HepG2 (cell line): ENCODE results near the gene PHF10. TPM values are rescaled to one million over a fixed set of nuclear protein-coding genes. Genes with fewer than 3 reads are reported as not detected.
A peak's percentile ranks its signal among the peaks of the same experiment; 100 is the strongest.

ENCODE experiments used
- HNRNPL ChIP-seq: fragments of 200-400 bp; formaldehyde crosslinking; IDR thresholded peaks from 2 replicates; pipeline ENCODE4 v1.6.1; 2017; ENCODE audit warnings: mild to moderate bottlenecking, low read depth, low read length
- TEAD2 ChIP-seq: sonication (generic); formaldehyde crosslinking; IDR thresholded peaks from 2 replicates; pipeline ENCODE4 v1.9.0; 2021; ENCODE audit warnings: missing genetic modification reagents
- U2AF1 ChIP-seq: fragments of 200-400 bp; formaldehyde crosslinking; optimal IDR thresholded peaks from 2 replicates; pipeline ENCODE3; 2017; ENCODE audit warnings: mild to moderate bottlenecking, low read depth, low read length
- XRCC5 ChIP-seq: fragments of 200-400 bp; formaldehyde crosslinking; optimal IDR thresholded peaks from 2 replicates; pipeline ENCODE3; 2017; ENCODE audit warnings: mild to moderate bottlenecking, low read length
- YY1 ChIP-seq: IDR thresholded peaks from 2 replicates; pipeline ENCODE4 v1.6.1; 2011; ENCODE audit warnings: low read length, low read depth, moderate library complexity, mild to moderate bottlenecking; ENCODE audit not compliant: insufficient read depth, insufficient replicate concordance
- ZC3H13 ChIP-seq: sonication (generic); formaldehyde crosslinking; IDR thresholded peaks from 2 replicates; pipeline ENCODE4 v1.8.1; 2023; ENCODE audit warnings: mild to moderate bottlenecking, missing genetic modification reagents, moderate library complexity
- ZNF598 ChIP-seq: sonication (generic); formaldehyde crosslinking; IDR thresholded peaks from 2 replicates; pipeline ENCODE4 v1.5.1; 2020; ENCODE audit warnings: mild to moderate bottlenecking, missing genetic modification reagents, borderline replicate concordance
- ZNF652 ChIP-seq: IDR thresholded peaks from 2 replicates; pipeline ENCODE4 v1.6.1; 2016; ENCODE audit warnings: low read depth, borderline replicate concordance
- ZNF660 ChIP-seq: sonication (generic); formaldehyde crosslinking; IDR thresholded peaks from 2 replicates; pipeline ENCODE4 v1.5.1; 2020; ENCODE audit warnings: mild to moderate bottlenecking, low read depth, missing genetic modification reagents, borderline replicate concordance
- polyA plus RNA-seq, 8 experiments: library from polyadenylated mRNA; depleted of rRNA in 3 of 8; stranded (reverse) in 7 of 8; unstranded in 1 of 8; fragments of >200 nt; fragmentation: Illumina TruSeq in 4 of 8; extraction: Trizol in 4 of 8; gene quantifications; 2 replicates each; pipeline versions ENCODE4 v1.2.1 to v1.2.3, GENCODE V29; 2011 to 2016; ENCODE audit warnings: low read depth in 4 of 8, missing spikeins in 1 of 8, mixed read lengths in 1 of 8; ENCODE audit not compliant: insufficient read depth in 1 of 8
- total RNA-seq, 5 experiments: library from RNA; depleted of rRNA; stranded (reverse); fragments of >200 nt; fragmentation: Illumina TruSeq; extraction: Trizol; gene quantifications; 2 replicates each; pipeline ENCODE4 v1.2.3, GENCODE V29; 2016; ENCODE audit warnings: low read depth in 1 of 5
- TF ChIP-seq, protein P1 (sequence below): sonication (generic); formaldehyde crosslinking; IDR thresholded peaks from 2 replicates; pipeline ENCODE4 v1.5.1; 2020; ENCODE audit warnings: missing genetic modification reagents, mild to moderate bottlenecking, borderline replicate concordance
- TF ChIP-seq, protein P2 (sequence below): sonication (generic); formaldehyde crosslinking; IDR thresholded peaks from 2 replicates; pipeline ENCODE4 v1.5.0; 2020; ENCODE audit warnings: mild to moderate bottlenecking, missing genetic modification reagents, borderline replicate concordance
- TF ChIP-seq, protein P3 (sequence below): sonication (generic); formaldehyde crosslinking; IDR thresholded peaks from 2 replicates; pipeline ENCODE4; 2020; ENCODE audit warnings: missing genetic modification reagents, mild to moderate bottlenecking, borderline replicate concordance
- TF ChIP-seq, protein P4 (sequence below): sonication (generic); formaldehyde crosslinking; IDR thresholded peaks from 2 replicates; pipeline ENCODE4 v1.4.0; 2020; ENCODE audit warnings: missing genetic modification reagents
- TF ChIP-seq, protein P5 (sequence below): IDR thresholded peaks from 2 replicates; pipeline ENCODE4 v1.6.1; 2016; ENCODE audit warnings: missing biosample characterization, missing genetic modification reagents, low read depth

Gene PHF10
- total and polyA plus RNA-seq, 2 of the 13 experiments (the other 11 are each of a cell fraction or from before 2014, with no cell fraction given): 42.1 to 84.1 TPM

DNA sequence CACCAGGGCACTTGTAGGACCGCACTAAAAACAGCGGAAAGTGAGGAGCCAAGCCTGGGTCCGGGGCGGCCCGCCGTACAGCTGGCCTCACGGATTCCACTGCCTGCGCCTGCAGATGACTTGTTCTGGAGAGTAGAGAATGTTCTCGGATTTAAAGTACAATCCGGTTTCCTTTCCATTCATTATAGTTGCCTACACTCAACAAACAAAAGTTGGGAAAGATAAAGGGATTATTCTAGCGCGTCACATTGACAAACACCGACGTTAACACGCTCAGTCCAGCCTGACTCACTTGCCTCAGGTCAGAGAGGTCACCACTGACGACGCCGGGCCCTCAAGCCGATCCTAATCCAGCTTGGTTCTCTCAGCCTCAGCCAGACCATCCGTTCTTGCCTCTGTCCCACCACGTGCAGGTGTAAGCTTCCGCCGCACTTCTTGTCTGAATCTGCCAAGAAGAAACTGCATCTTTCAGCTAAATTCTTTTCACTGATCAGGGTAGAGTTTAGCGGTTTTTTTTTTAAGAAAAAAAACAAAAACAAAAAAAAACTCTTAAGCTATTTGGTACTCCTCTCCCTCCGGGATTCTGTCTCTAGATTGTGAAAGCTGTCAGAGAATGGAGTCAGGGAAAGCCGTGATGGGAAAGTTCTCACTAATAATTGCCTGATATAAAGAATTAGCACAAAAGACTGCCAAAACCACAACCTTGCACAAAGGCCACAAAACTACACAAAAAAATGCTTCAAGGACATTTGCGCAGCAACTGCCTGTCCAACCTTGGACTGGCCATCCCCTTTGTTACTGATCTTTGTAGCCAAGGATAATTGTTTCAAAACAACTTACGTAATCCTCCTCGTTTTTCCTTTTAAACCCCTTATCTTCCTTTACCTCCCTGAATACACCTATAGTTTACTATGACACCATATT, 1.1 kb upstream of the PHF10 start (continued):
- TF ChIP-seq, protein P1, sequence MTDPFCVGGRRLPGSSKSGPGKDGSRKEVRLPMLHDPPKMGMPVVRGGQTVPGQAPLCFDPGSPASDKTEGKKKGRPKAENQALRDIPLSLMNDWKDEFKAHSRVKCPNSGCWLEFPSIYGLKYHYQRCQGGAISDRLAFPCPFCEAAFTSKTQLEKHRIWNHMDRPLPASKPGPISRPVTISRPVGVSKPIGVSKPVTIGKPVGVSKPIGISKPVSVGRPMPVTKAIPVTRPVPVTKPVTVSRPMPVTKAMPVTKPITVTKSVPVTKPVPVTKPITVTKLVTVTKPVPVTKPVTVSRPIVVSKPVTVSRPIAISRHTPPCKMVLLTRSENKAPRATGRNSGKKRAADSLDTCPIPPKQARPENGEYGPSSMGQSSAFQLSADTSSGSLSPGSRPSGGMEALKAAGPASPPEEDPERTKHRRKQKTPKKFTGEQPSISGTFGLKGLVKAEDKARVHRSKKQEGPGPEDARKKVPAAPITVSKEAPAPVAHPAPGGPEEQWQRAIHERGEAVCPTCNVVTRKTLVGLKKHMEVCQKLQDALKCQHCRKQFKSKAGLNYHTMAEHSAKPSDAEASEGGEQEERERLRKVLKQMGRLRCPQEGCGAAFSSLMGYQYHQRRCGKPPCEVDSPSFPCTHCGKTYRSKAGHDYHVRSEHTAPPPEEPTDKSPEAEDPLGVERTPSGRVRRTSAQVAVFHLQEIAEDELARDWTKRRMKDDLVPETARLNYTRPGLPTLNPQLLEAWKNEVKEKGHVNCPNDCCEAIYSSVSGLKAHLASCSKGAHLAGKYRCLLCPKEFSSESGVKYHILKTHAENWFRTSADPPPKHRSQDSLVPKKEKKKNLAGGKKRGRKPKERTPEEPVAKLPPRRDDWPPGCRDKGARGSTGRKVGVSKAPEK (CRISPR knock-in tag): no peak
- TF ChIP-seq XRCC5 (no peak), ZC3H13 (CRISPR knock-in tag) (peak; percentile 73), HNRNPL (peak; percentile 7; the same call in 1 of the 2 replicates), YY1 (no peak), U2AF1 (peak; percentile 99), ZNF598 (CRISPR knock-in tag) (peak; percentile 17; the same call in 1 of the 2 replicates), ZNF660 (CRISPR knock-in tag) (no peak), ZNF652 (peak; percentile 74), TEAD2 (CRISPR knock-in tag) (no peak)
- TF ChIP-seq, protein P2, sequence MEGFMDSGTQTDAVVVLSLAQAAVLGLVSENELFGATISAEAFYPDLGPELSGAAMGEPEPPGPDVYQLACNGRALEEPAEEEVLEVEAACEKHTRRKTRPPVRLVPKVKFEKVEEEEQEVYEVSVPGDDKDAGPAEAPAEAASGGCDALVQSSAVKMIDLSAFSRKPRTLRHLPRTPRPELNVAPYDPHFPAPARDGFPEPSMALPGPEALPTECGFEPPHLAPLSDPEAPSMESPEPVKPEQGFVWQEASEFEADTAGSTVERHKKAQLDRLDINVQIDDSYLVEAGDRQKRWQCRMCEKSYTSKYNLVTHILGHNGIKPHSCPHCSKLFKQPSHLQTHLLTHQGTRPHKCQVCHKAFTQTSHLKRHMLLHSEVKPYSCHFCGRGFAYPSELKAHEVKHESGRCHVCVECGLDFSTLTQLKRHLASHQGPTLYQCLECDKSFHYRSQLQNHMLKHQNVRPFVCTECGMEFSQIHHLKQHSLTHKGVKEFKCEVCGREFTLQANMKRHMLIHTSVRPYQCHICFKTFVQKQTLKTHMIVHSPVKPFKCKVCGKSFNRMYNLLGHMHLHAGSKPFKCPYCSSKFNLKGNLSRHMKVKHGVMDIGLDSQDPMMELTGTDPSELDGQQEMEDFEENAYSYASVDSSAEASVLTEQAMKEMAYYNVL (CRISPR knock-in tag): peak; percentile 83; the same call in 1 of the 2 replicates
- TF ChIP-seq, protein P3, sequence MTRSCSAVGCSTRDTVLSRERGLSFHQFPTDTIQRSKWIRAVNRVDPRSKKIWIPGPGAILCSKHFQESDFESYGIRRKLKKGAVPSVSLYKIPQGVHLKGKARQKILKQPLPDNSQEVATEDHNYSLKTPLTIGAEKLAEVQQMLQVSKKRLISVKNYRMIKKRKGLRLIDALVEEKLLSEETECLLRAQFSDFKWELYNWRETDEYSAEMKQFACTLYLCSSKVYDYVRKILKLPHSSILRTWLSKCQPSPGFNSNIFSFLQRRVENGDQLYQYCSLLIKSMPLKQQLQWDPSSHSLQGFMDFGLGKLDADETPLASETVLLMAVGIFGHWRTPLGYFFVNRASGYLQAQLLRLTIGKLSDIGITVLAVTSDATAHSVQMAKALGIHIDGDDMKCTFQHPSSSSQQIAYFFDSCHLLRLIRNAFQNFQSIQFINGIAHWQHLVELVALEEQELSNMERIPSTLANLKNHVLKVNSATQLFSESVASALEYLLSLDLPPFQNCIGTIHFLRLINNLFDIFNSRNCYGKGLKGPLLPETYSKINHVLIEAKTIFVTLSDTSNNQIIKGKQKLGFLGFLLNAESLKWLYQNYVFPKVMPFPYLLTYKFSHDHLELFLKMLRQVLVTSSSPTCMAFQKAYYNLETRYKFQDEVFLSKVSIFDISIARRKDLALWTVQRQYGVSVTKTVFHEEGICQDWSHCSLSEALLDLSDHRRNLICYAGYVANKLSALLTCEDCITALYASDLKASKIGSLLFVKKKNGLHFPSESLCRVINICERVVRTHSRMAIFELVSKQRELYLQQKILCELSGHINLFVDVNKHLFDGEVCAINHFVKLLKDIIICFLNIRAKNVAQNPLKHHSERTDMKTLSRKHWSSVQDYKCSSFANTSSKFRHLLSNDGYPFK: peak; percentile 85; the same call in 1 of the 2 replicates
- TF ChIP-seq, protein P4, sequence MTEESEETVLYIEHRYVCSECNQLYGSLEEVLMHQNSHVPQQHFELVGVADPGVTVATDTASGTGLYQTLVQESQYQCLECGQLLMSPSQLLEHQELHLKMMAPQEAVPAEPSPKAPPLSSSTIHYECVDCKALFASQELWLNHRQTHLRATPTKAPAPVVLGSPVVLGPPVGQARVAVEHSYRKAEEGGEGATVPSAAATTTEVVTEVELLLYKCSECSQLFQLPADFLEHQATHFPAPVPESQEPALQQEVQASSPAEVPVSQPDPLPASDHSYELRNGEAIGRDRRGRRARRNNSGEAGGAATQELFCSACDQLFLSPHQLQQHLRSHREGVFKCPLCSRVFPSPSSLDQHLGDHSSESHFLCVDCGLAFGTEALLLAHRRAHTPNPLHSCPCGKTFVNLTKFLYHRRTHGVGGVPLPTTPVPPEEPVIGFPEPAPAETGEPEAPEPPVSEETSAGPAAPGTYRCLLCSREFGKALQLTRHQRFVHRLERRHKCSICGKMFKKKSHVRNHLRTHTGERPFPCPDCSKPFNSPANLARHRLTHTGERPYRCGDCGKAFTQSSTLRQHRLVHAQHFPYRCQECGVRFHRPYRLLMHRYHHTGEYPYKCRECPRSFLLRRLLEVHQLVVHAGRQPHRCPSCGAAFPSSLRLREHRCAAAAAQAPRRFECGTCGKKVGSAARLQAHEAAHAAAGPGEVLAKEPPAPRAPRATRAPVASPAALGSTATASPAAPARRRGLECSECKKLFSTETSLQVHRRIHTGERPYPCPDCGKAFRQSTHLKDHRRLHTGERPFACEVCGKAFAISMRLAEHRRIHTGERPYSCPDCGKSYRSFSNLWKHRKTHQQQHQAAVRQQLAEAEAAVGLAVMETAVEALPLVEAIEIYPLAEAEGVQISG: peak; percentile 53; the same call in 1 of the 2 replicates
- TF ChIP-seq, protein P5, sequence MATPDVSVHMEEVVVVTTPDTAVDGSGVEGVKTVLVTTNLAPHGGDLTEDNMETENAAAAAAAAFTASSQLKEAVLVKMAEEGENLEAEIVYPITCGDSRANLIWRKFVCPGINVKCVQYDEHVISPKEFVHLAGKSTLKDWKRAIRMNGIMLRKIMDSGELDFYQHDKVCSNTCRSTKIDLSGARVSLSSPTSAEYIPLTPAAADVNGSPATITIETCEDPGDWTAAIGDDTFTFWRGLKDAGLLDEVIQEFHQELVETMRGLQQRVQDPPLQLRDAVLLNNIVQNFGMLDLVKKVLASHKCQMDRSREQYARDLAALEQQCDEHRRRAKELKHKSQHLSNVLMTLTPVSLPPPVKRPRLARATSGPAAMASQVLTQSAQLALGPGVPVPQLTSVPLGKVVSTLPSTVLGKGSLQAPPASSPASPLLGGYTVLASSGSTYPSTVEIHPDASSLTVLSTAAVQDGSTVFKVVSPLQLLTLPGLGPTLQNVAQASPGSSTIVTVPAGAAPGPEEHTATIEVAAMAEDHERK (CRISPR knock-in tag): no peak
